GM18498 (cell line): ENCODE measurements around the gene BGN.

Experiments
- ATAC-seq: cut with Tn5 transposase; IDR thresholded peaks from one replicate; pipeline ENCODE4 v1.9.1; 2021; ENCODE audit warnings: mild to moderate bottlenecking, moderate library complexity; ENCODE audit not compliant: unreplicated experiment

The BGN gene

GRCh38 chrX:153459986-153460385 lies 34.8 kb upstream of the BGN start:
- ATAC-seq, result no peak

GRCh38 chrX:153460826-153461225 lies 34.0 kb upstream of the BGN start:
- ATAC-seq, result no peak

- ATAC-seq, result no peak
Observed at GRCh38 chrX:153462291-153462690, 32.5 kb upstream of the BGN start.

GRCh38 chrX:153463031-153463430 lies 31.7 kb upstream of the BGN start:
- no peak for ATAC-seq

- ATAC-seq, result no peak
Observed at GRCh38 chrX:153463556-153463955, 31.2 kb upstream of the BGN start.

GRCh38 chrX:153464116-153464515 lies 30.7 kb upstream of the BGN start:
- ATAC-seq, result no peak

GRCh38 chrX:153465691-153466380 lies 28.9 kb upstream of the BGN start:
- ATAC-seq, result no peak

GRCh38 chrX:153468008-153468580 lies 26.7 kb upstream of the BGN start:
- no peak for ATAC-seq

GRCh38 chrX:153469811-153470410 lies 24.9 kb upstream of the BGN start:
- ATAC-seq, result peak; percentile 47

GRCh38 chrX:153470411-153471363 lies 24.1 kb upstream of the BGN start, which contains the start of gene HAUS7:
Gene HAUS7 (minus strand): TSS chrX:153470576. CDS start chrX:153470557, 19 bp downstream.
- ATAC-seq, result peak; percentile 84

GRCh38 chrX:153471663-153472280 lies 23.0 kb upstream of the BGN start:
- no peak for ATAC-seq

GRCh38 chrX:153473126-153473525 lies 21.7 kb upstream of the BGN start:
- ATAC-seq, result no peak

- ATAC-seq, result no peak
Observed at GRCh38 chrX:153474266-153474665, 20.5 kb upstream of the BGN start.

GRCh38 chrX:153474718-153475117 lies 20.1 kb upstream of the BGN start:
- ATAC-seq, result no peak

GRCh38 chrX:153475271-153475670 lies 19.5 kb upstream of the BGN start:
- no peak for ATAC-seq

- ATAC-seq, result no peak
Observed at GRCh38 chrX:153475751-153476281, 19.0 kb upstream of the BGN start.

- ATAC-seq, result no peak
Observed at GRCh38 chrX:153476666-153477363, 18.0 kb upstream of the BGN start.

GRCh38 chrX:153477364-153477857 lies 17.4 kb upstream of the BGN start:
- ATAC-seq, result no peak

GRCh38 chrX:153477901-153478300 lies 16.9 kb upstream of the BGN start:
- ATAC-seq, result no peak

GRCh38 chrX:153478746-153479145 lies 16.0 kb upstream of the BGN start:
- no peak for ATAC-seq
